ENCODE measurements around the gene PRPH2.

Gene PRPH2

GRCh38 chr6:42764911-42765648 is 42.7 kb upstream of the PRPH2 start:
- POLR2A ChIA-PET: interaction anchor here (0.6 to 1.7 kb wide), 2 partner anchors 9 to 17 kb away, joined by 3 to 8 read pairs; partner anchors contain the start of gene BICRAL
- CTCF ChIA-PET: interaction anchor here (0.8 to 1.8 kb wide), 2 partner anchors 17 to 39 kb away, joined by 3 to 7 read pairs; no protein-coding TSS in a partner anchor
- TF ChIP-seq CTCF (IDR thresholded peaks at IDR 0.05; ENCODE audit: insufficient read depth, low read length, missing control alignments): no peak
- DNase-seq (ENCODE audit: low read depth, low spot score): no peak
- no peak overlapping the region for H3K4me3 ChIP-seq (ENCODE audit: low read depth, low read length)

DNA sequence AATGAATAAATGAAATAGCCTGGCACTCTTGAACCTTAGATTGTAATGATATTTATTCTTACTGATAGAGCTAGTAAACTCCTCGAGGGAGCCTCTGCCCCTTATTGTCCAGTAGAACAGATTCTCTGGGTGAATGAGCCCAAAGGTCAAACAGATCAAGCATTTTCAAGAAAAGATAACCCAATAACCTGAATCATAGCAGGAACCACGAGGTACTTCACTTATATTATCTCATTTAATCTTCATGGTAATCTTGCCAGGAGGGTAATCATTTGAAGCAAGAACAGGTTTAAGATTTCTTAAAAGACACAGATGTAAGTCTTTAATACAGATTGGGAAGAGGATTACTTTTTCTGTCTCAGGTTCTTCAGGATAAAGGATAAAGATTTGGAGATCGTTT is 40.6 kb upstream of the PRPH2 start:
- CTCF ChIA-PET: interaction anchor here (1.5 kb wide), 1 partner anchor 135 kb away, joined by 3 read pairs; no protein-coding TSS in a partner anchor
- no peak for DNase-seq (ENCODE audit: low read depth, low spot score)
- no peak overlapping the region for H3K4me3 ChIP-seq (ENCODE audit: low read depth, low read length)
- no peak for TF ChIP-seq CTCF (IDR thresholded peaks at IDR 0.05; ENCODE audit: insufficient read depth, low read length, missing control alignments)
- POLR2A ChIA-PET: no interaction called here

DNA sequence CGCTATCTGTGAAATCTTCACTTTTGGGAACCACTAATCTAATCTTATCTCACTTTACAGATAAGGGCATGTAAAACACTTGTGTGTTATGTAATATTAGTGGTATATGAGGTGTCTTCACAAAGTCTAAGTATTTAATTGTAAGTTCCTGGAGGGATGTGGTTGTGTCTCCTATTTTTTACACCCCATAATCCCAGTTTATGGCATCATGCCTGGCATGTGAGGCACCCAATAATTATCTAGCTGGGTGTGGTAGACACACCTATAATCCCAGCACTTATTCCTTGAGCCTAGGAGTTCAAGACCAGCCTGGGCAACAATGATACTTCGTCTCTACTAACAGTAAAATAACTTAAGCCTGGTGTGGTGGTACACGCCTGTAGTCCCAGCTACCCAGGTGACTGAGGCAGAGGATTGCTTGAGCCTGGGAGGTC is 40.0 kb upstream of the PRPH2 start:
- no peak for DNase-seq (ENCODE audit: low read depth, low spot score)
- ChIA-PET POLR2A (no interaction called here), CTCF (interaction anchor here (1.5 to 1.7 kb wide), 2 partner anchors 36 to 136 kb away, joined by 3 to 4 read pairs; no protein-coding TSS in a partner anchor)
- H3K4me3 ChIP-seq (ENCODE audit: low read depth, low read length): no peak overlapping the region
- no peak for TF ChIP-seq CTCF (IDR thresholded peaks at IDR 0.05; ENCODE audit: insufficient read depth, low read length, missing control alignments)

- DNase-seq (ENCODE audit: low read depth, low spot score): no peak
- H3K4me3 ChIP-seq (ENCODE audit: low read depth, low read length): no peak overlapping the region
- no peak for TF ChIP-seq CTCF (IDR thresholded peaks at IDR 0.05; ENCODE audit: insufficient read depth, low read length, missing control alignments)
- CTCF ChIA-PET: interaction anchor here (1.5 to 1.7 kb wide), 2 partner anchors 35 to 137 kb away, joined by 3 to 4 read pairs; no protein-coding TSS in a partner anchor
- POLR2A ChIA-PET: interaction anchor here (0.8 kb wide), 1 partner anchor 14 kb away, joined by 4 read pairs; no protein-coding TSS in a partner anchor
Observed at GRCh38 chr6:42761287-42762067, 39.1 kb upstream of the PRPH2 start.

GRCh38 chr6:42758756-42759430 is 36.5 kb upstream of the PRPH2 start:
- POLR2A ChIA-PET: no interaction called here

More at GRCh38 chr6:42758756-42759430, 36.5 kb upstream of the PRPH2 start:
- no peak for DNase-seq (ENCODE audit: low read depth, low spot score)
- H3K4me3 ChIP-seq (ENCODE audit: low read depth, low read length): no peak overlapping the region
- CTCF ChIA-PET: interaction anchor here (0.8 to 0.9 kb wide), 2 partner anchors 12 to 15 kb away, joined by 3 read pairs; partner anchors contain the start of gene TBCC
- no peak for TF ChIP-seq CTCF (IDR thresholded peaks at IDR 0.05; ENCODE audit: insufficient read depth, low read length, missing control alignments)

Data from AG04449 (cell line).